IMR-90 (cell line): ENCODE data around the gene GABRQ. TPM values are rescaled to one million over a fixed set of nuclear protein-coding genes. Genes with fewer than 3 reads are reported as not detected.

Experiments
- ATAC-seq: fragments of 200-7000 bp; cut with Tn5 transposase; 2 replicates; pipeline ENCODE4 v1.9.1; 2020; ENCODE audit warnings: low read depth, mild to moderate bottlenecking, moderate library complexity
- BruUV-seq: library from RNA; stranded (reverse); fragments of 400-500 nt; replicated peaks from 2 replicates; lab custom pipeline; 2021; lab: Mats Ljungman, UMichigan
- CTCF ChIA-PET: fragments of 300-600 bp; formaldehyde crosslinking; extraction: SDS; loops from one replicate; lab custom pipeline; 2021; ENCODE audit warnings: antibody characterized with exemption; lab: Yijun Ruan, JAX
- POLR2A ChIA-PET: fragments of 300-600 bp; sonication (Branson Sonifier 250); formaldehyde crosslinking; loops from one replicate; lab custom pipeline; 2022; ENCODE audit warnings: antibody characterized with exemption; ENCODE audit not compliant: unreplicated experiment; lab: Charles Lee
- DNase-seq: peaks from one replicate; pipeline ENCODE4 v3.0.0; 2013
- H2AFZ ChIP-seq: replicated peaks from 2 replicates; pipeline ENCODE3; 2013; ENCODE audit warnings: low read length, mild to moderate bottlenecking; ENCODE audit not compliant: poor library complexity
- H2AK5ac ChIP-seq: 2 replicates; pipeline ENCODE4 v1.6.1; 2013; ENCODE audit warnings: low read depth, low read length, inconsistent platforms
- H2AK9ac ChIP-seq: replicated peaks from 2 replicates; pipeline ENCODE3; 2013; ENCODE audit warnings: mild to moderate bottlenecking, low read depth, low read length, moderate library complexity; ENCODE audit not compliant: poor library complexity
- H2BK120ac ChIP-seq: 2 replicates; pipeline ENCODE4 v1.6.1; 2013; ENCODE audit warnings: low read depth, low read length, inconsistent platforms
- H2BK15ac ChIP-seq: 3 replicates; pipeline ENCODE4 v1.6.1; 2013; ENCODE audit warnings: low read depth, low read length, inconsistent platforms
- H2BK20ac ChIP-seq: 2 replicates; pipeline ENCODE4 v1.6.1; 2013; ENCODE audit warnings: low read depth, mild to moderate bottlenecking, inconsistent platforms, low read length, moderate library complexity
- H2BK5ac ChIP-seq: 2 replicates; pipeline ENCODE4 v1.6.1; 2013; ENCODE audit warnings: mild to moderate bottlenecking, low read depth, low read length, inconsistent platforms; ENCODE audit not compliant: poor library complexity, severe bottlenecking
- H3K14ac ChIP-seq: replicated peaks from 2 replicates; pipeline ENCODE4 v1.6.1; 2013; ENCODE audit warnings: low read depth, low read length, inconsistent platforms
- H3K18ac ChIP-seq: 2 replicates; pipeline ENCODE4 v1.6.1; 2013; ENCODE audit warnings: low read depth, low read length, control low read depth
- H3K23ac ChIP-seq: 2 replicates; pipeline ENCODE4 v1.6.1; 2013; ENCODE audit warnings: low read depth, low read length, inconsistent platforms
- H3K27ac ChIP-seq: 2 replicates; pipeline ENCODE4 v1.5.1; 2013; ENCODE audit warnings: mild to moderate bottlenecking, control low read depth, low read length; ENCODE audit not compliant: insufficient read depth
- H3K27me3 ChIP-seq: 2 replicates; pipeline ENCODE4 v1.6.1; 2013; ENCODE audit warnings: low read length; ENCODE audit not compliant: control insufficient read depth, insufficient read depth
- H3K36me3 ChIP-seq: 2 replicates; pipeline ENCODE4 v1.6.1; 2013; ENCODE audit warnings: low read length, mixed read lengths; ENCODE audit not compliant: control insufficient read depth, insufficient read depth
- H3K4ac ChIP-seq: 2 replicates; pipeline ENCODE4 v1.6.1; 2013; ENCODE audit warnings: low read depth, low read length, inconsistent platforms
- H3K4me1 ChIP-seq: 2 replicates; pipeline ENCODE4 v1.6.1; 2013; ENCODE audit warnings: low read length, mixed read lengths; ENCODE audit not compliant: control insufficient read depth, insufficient read depth
- H3K4me2 ChIP-seq: 2 replicates; pipeline ENCODE4 v1.6.1; 2013; ENCODE audit warnings: low read depth, mild to moderate bottlenecking, control low read depth, low read length, moderate library complexity
- H3K4me3 ChIP-seq: 2 replicates; pipeline ENCODE4 v1.5.1; 2013; ENCODE audit warnings: low read depth, mild to moderate bottlenecking, control low read depth, low read length, moderate library complexity; ENCODE audit not compliant: insufficient read depth
- H3K56ac ChIP-seq: 2 replicates; pipeline ENCODE4 v1.6.1; 2013; ENCODE audit warnings: low read length, inconsistent platforms; ENCODE audit not compliant: insufficient read depth; ENCODE audit errors: extremely low read depth
- H3K79me1 ChIP-seq, 2 experiments: 2 replicates each; pipeline ENCODE4 v1.6.1; 2013; ENCODE audit warnings: low read length in 2 of 2, inconsistent platforms in 1 of 2, low read depth in 1 of 2
- H3K9ac ChIP-seq: 2 replicates; pipeline ENCODE4 v1.6.1; 2013; ENCODE audit warnings: low read depth, low read length, control low read depth
- H3K9me1 ChIP-seq: 2 replicates; pipeline ENCODE4 v1.6.1; 2013; ENCODE audit warnings: low read length, inconsistent platforms; ENCODE audit not compliant: insufficient read depth
- H3K9me3 ChIP-seq: 2 replicates; pipeline ENCODE4 v1.6.1; 2013; ENCODE audit warnings: low read length; ENCODE audit not compliant: control insufficient read depth, insufficient read depth
- H4K20me1 ChIP-seq: 2 replicates; pipeline ENCODE4 v1.6.1; 2013; ENCODE audit warnings: low read length, inconsistent platforms; ENCODE audit not compliant: insufficient read depth
- H4K5ac ChIP-seq: 2 replicates; pipeline ENCODE4 v1.6.1; 2013; ENCODE audit warnings: mild to moderate bottlenecking, low read depth, low read length, control low read depth
- H4K8ac ChIP-seq, 2 experiments: 2 replicates each; pipeline ENCODE4 v1.6.1; 2013; ENCODE audit warnings: low read depth in 2 of 2, low read length in 2 of 2, control low read depth in 1 of 2, inconsistent platforms in 1 of 2
- H4K91ac ChIP-seq: 2 replicates; pipeline ENCODE4 v1.6.1; 2013; ENCODE audit warnings: low read depth, low read length, inconsistent platforms; ENCODE audit not compliant: insufficient read depth
- BHLHE40 ChIP-seq: fragments of 150-350 bp; IDR thresholded peaks from 2 replicates; pipeline ENCODE4 v1.6.1; 2016; ENCODE audit warnings: mild to moderate bottlenecking, low read depth, low read length
- CEBPB ChIP-seq: IDR thresholded peaks from 2 replicates; pipeline ENCODE4 v1.6.1; 2012; ENCODE audit warnings: low read depth, low read length, improper control_type of control experiment
- CHD1 ChIP-seq: IDR thresholded peaks from 2 replicates; pipeline ENCODE4 v1.6.1; 2012; ENCODE audit warnings: low read depth, low read length, improper control_type of control experiment
- ELK1 ChIP-seq: fragments of 150-350 bp; IDR thresholded peaks from 2 replicates; pipeline ENCODE4 v1.6.1; 2016; ENCODE audit warnings: low read depth, mild to moderate bottlenecking, low read length, moderate library complexity, borderline replicate concordance
- FOS ChIP-seq: fragments of 150-350 bp; IDR thresholded peaks from 2 replicates; pipeline ENCODE4 v1.6.1; 2016; ENCODE audit warnings: low read depth, low read length
- MAFK ChIP-seq: IDR thresholded peaks from 2 replicates; pipeline ENCODE4 v1.6.1; 2012; ENCODE audit warnings: low read depth, low read length, improper control_type of control experiment
- MXI1 ChIP-seq: IDR thresholded peaks from 2 replicates; pipeline ENCODE4 v1.6.1; 2012; ENCODE audit warnings: low read depth, mild to moderate bottlenecking, low read length, moderate library complexity, borderline replicate concordance
- NFE2L2 ChIP-seq: fragments of 150-350 bp; IDR thresholded peaks from 2 replicates; pipeline ENCODE4 v1.6.1; 2016; ENCODE audit warnings: low read depth, mild to moderate bottlenecking, low read length
- POLR2A ChIP-seq: IDR thresholded peaks from 2 replicates; pipeline ENCODE4 v1.6.1; 2012; ENCODE audit warnings: mild to moderate bottlenecking, low read depth, low read length
- RCOR1 ChIP-seq: IDR thresholded peaks from 2 replicates; pipeline ENCODE4 v1.6.1; 2012; ENCODE audit warnings: mild to moderate bottlenecking, low read length, improper control_type of control experiment; ENCODE audit not compliant: insufficient replicate concordance
- RFX5 ChIP-seq: IDR thresholded peaks from 2 replicates; pipeline ENCODE4 v1.8.0; 2012; ENCODE audit warnings: low read depth, mild to moderate bottlenecking, low read length, moderate library complexity
- WGBS, 2 experiments: methylation state at CpG; one replicate each; pipeline versions ENCODE4 v1.1.5 to v1.1.7; 2013; ENCODE audit warnings: missing lambda C conversion rate in 2 of 2; ENCODE audit not compliant: insufficient read length in 1 of 2; ENCODE audit errors: extremely low coverage in 2 of 2; 5-methylcytosine and 5-hydroxymethylcytosine counted together
- dilution Hi-C: fragments of 300-500 bp; cut with HindIII; formaldehyde crosslinking; loops from one replicate; pipeline ENCODE4 v1.14.3; 2018; ENCODE audit warnings: low sequenced_read_pairs; ENCODE audit not compliant: unreplicated experiment
- in situ Hi-C: fragments of 300-500 bp; cut with MboI; formaldehyde crosslinking; loops from 3 replicates; pipeline ENCODE4 v1.14.3; 2019; ENCODE audit warnings: low sequenced_read_pairs, inconsistent platforms, mixed read lengths
- intact Hi-C: fragments of 100-400 bp; cut with micrococcal nuclease; formaldehyde crosslinking; loops from 2 replicates; pipeline ENCODE4 v1.10.0; 2022
- polyA plus RNA-seq, 3 experiments: library from polyadenylated mRNA; depleted of rRNA; stranded (reverse); fragments of >200 nt; gene quantifications; 2 replicates each; pipeline ENCODE4 v1.2.3, GENCODE V29; 2012; ENCODE audit warnings: low replicate concordance in 1 of 3
- total RNA-seq: library from RNA; depleted of rRNA; stranded (reverse); fragments of >200 nt; gene quantifications from 2 replicates; pipeline ENCODE4 v1.2.3, GENCODE V29; 2012

The GABRQ gene
- total and polyA plus RNA-seq, 2 of the 4 experiments (the other 2 are of a cell fraction) = under 0.01 to 0.03 TPM

- DNase-seq (no peak), ATAC-seq (no peak)
- TF ChIP-seq MAFK (no peak), CEBPB (no peak), ELK1 (no peak), MXI1 (no peak), CHD1 (no peak), FOS (no peak), RFX5 (no peak), POLR2A (no peak), NFE2L2 (no peak), RCOR1 (no peak), BHLHE40 (no peak)
- BruUV-seq = no TSS peak
- no peak overlapping the region for H2BK120ac ChIP-seq
- no peaks in the 10 kb centered on the region for H3K4me1 ChIP-seq
- no peak overlapping the region for H2BK15ac ChIP-seq
- H2BK20ac ChIP-seq = no peak overlapping the region
- H4K8ac ChIP-seq = no peak overlapping the region
- in situ Hi-C loops = loop anchor here (25.0 kb wide), 1 partner anchor 879 kb away; no protein-coding TSS in a partner anchor
- no peak overlapping the region for H4K91ac ChIP-seq
- no peak overlapping the region for H3K9ac ChIP-seq
- H3K23ac ChIP-seq = no peak overlapping the region
- H3K18ac ChIP-seq = no peak overlapping the region
- peaks cover 2% of the 10 kb centered on the region; the same call in 1 of the 2 replicates for H3K9me3 ChIP-seq
- no peaks in the 10 kb centered on the region for H3K36me3 ChIP-seq
- H3K4me3 ChIP-seq = no peak overlapping the region
- no peaks in the 10 kb centered on the region for H4K20me1 ChIP-seq
- no peak overlapping the region for H2AK5ac ChIP-seq
- H2BK5ac ChIP-seq = no peak overlapping the region
- H3K14ac ChIP-seq = no peak overlapping the region
- no peak overlapping the region for H3K4me2 ChIP-seq
- H2AK9ac ChIP-seq = no peak overlapping the region
- intact Hi-C loops = loop anchor here (5.0 kb wide), 2 partner anchors 176 to 286 kb away; no protein-coding TSS in a partner anchor
- dilution Hi-C loops = no loop called here
- no peaks in the 10 kb centered on the region; the same call in 1 of the 2 replicates for H3K27me3 ChIP-seq
- WGBS, 2 experiments = no CpG with 5 or more reads among the region's 10 CpGs
- ChIA-PET CTCF (interaction anchor here (1.0 to 1.1 kb wide), 2 partner anchors 9 to 14 kb away, joined by 3 read pairs; no protein-coding TSS in a partner anchor), POLR2A (no interaction called here)
- no peak overlapping the region for H3K56ac ChIP-seq
- no peaks in the 10 kb centered on the region for H3K79me1 ChIP-seq
- H3K27ac ChIP-seq = no peak overlapping the region
- H2AFZ ChIP-seq = no peak overlapping the region
- H3K9me1 ChIP-seq = no peaks in the 10 kb centered on the region
- H4K5ac ChIP-seq = no peak overlapping the region
- no peak overlapping the region for H3K4ac ChIP-seq
Observed at GRCh38 chrX:152641256-152641875, 3.7 kb downstream of the GABRQ start.
